HepG2 (cell line): ENCODE data around the gene C7orf57.

Experiments used
- GABPA ChIP-seq, 2 experiments: IDR thresholded peaks; 2 replicates each; pipeline ENCODE4 v1.6.1; 2011 to 2016; ENCODE audit warnings: low read depth in 2 of 2, low read length in 1 of 2, missing biosample characterization in 1 of 2, missing genetic modification characterization in 1 of 2
- SRSF1 ChIP-seq: fragments of 200-400 bp; formaldehyde crosslinking; optimal IDR thresholded peaks from 2 replicates; pipeline ENCODE3; 2017; ENCODE audit warnings: mild to moderate bottlenecking, low read depth, low read length, moderate library complexity
- SUZ12 ChIP-seq: fragments of 150-350 bp; IDR thresholded peaks from 2 replicates; pipeline ENCODE4 v1.6.1; 2014; ENCODE audit warnings: low read depth, low read length
- ZNF329 ChIP-seq: sonication (generic); formaldehyde crosslinking; IDR thresholded peaks from 2 replicates; pipeline ENCODE4 v1.9.0; 2021; ENCODE audit warnings: low read depth, mild to moderate bottlenecking, missing genetic modification reagents
- TF ChIP-seq, protein P1 (sequence below): sonication (generic); formaldehyde crosslinking; IDR thresholded peaks from 2 replicates; pipeline ENCODE4 v1.4.0; 2020; ENCODE audit warnings: mild to moderate bottlenecking, missing genetic modification reagents
- TF ChIP-seq, protein P2 (sequence below): IDR thresholded peaks from 2 replicates; pipeline ENCODE4 v1.6.1; 2016

DNA sequence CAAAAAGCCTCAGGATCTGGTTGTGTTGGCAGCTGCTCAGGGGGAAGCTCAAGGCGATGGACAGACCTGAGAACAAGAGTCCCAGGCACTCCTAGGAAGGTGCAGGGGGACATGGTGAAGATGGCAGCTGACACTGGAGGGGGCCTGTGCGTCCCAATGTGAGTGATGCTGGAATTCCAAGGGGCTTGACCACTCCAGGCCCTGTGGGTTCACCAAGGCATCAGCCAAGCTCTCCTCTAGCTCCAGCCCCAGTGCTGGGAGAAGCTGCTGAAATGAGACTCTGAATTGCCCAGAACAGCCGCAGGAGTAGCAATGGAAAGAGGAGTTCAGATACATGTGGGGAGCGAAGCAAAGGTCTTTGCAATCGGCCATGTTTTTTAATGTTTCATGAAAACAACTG, 69.7 kb downstream of the C7orf57 start:
- no peak for TF ChIP-seq ZNF329 (CRISPR knock-in tag)
- no peak for TF ChIP-seq SRSF1
- TF ChIP-seq, protein P1, sequence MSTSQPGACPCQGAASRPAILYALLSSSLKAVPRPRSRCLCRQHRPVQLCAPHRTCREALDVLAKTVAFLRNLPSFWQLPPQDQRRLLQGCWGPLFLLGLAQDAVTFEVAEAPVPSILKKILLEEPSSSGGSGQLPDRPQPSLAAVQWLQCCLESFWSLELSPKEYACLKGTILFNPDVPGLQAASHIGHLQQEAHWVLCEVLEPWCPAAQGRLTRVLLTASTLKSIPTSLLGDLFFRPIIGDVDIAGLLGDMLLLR (CRISPR knock-in tag), result no peak
- no peak for TF ChIP-seq GABPA (IDR thresholded peaks at IDR 0.05; ENCODE audit: low read depth, low read length)
- no peak for TF ChIP-seq GABPA (CRISPR knock-in tag; IDR thresholded peaks at IDR 0.05; ENCODE audit: low read depth)
- no peak for TF ChIP-seq SUZ12
- TF ChIP-seq, protein P2, sequence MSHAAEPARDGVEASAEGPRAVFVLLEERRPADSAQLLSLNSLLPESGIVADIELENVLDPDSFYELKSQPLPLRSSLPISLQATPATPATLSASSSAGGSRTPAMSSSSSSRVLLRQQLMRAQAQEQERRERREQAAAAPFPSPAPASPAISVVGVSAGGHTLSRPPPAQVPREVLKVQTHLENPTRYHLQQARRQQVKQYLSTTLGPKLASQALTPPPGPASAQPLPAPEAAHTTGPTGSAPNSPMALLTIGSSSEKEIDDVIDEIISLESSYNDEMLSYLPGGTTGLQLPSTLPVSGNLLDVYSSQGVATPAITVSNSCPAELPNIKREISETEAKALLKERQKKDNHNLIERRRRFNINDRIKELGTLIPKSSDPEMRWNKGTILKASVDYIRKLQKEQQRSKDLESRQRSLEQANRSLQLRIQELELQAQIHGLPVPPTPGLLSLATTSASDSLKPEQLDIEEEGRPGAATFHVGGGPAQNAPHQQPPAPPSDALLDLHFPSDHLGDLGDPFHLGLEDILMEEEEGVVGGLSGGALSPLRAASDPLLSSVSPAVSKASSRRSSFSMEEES (CRISPR knock-in tag), result no peak
